GM12878 (cell line): ENCODE data around the gene LMO7. TPM values are rescaled to one million over a fixed set of nuclear protein-coding genes. Genes with fewer than 3 reads are reported as not detected.

ENCODE experiments used
- ATAC-seq: fragments of 200-7000 bp; cut with Tn5 transposase; 3 replicates; pipeline ENCODE4 v1.9.1; 2020; ENCODE audit warnings: mild to moderate bottlenecking, moderate library complexity
- BruUV-seq: library from RNA; stranded (reverse); fragments of 400-500 nt; replicated peaks from 2 replicates; lab custom pipeline; 2021; lab: Mats Ljungman, UMichigan
- CTCF ChIA-PET: fragments of 300-600 bp; sonication (Branson Sonifier 250); formaldehyde crosslinking; extraction: SDS; loops from one replicate; lab custom pipeline; 2021; ENCODE audit warnings: inconsistent platforms; lab: Yijun Ruan, JAX
- POLR2A ChIA-PET: fragments of 350-600 bp; formaldehyde crosslinking; extraction: SDS; loops from one replicate; lab custom pipeline; 2021; ENCODE audit warnings: inconsistent platforms; lab: Charles Lee
- RAD21 ChIA-PET: fragments of 300-600 bp; sonication (Branson Sonifier 250); formaldehyde crosslinking; loops from one replicate; lab custom pipeline; 2023; ENCODE audit warnings: antibody characterized with exemption; ENCODE audit not compliant: unreplicated experiment; lab: Charles Lee
- SMC1A ChIA-PET: fragments of 300-600 bp; sonication (Branson Sonifier 250); formaldehyde crosslinking; loops from one replicate; lab custom pipeline; 2023; ENCODE audit not compliant: unreplicated experiment, uncharacterized antibody; lab: Charles Lee
- DNase-seq: peaks from one replicate; pipeline ENCODE4 v3.0.0-alpha.2; 2011; ENCODE audit warnings: low read depth, low spot score
- FAIRE-seq: peaks from 3 replicates; lab custom pipeline; 2011; peaks lifted over from hg19 to GRCh38; lab: Jason Lieb, UNC
- H2AFZ ChIP-seq: 2 replicates; pipeline ENCODE4 v1.6.0; 2011; ENCODE audit warnings: low read depth, low read length, control low read depth; ENCODE audit not compliant: control insufficient read depth
- H3K27ac ChIP-seq: 2 replicates; pipeline ENCODE4 v1.5.1; 2011; ENCODE audit warnings: control low read depth; ENCODE audit not compliant: control insufficient read depth, insufficient read depth
- H3K27me3 ChIP-seq, 2 experiments: replicated peaks in 1 of 2; 2 replicates each; pipeline versions ENCODE4 v1.6.0 to v1.6.1; 2011; ENCODE audit warnings: low read length in 1 of 2; ENCODE audit not compliant: control insufficient read depth in 2 of 2, insufficient read depth in 2 of 2
- H3K36me3 ChIP-seq, 2 experiments: 2 replicates each; pipeline ENCODE4 v1.5.1; 2011; ENCODE audit warnings: low read length in 1 of 2; ENCODE audit not compliant: control insufficient read depth in 2 of 2, insufficient read depth in 2 of 2
- H3K4me1 ChIP-seq: 2 replicates; pipeline ENCODE4 v1.6.1; 2011; ENCODE audit warnings: mild to moderate bottlenecking, low read length, moderate library complexity, mixed read lengths; ENCODE audit not compliant: control insufficient read depth, insufficient read depth
- H3K4me2 ChIP-seq: 2 replicates; pipeline ENCODE4 v1.6.0; 2011; ENCODE audit warnings: control low read depth; ENCODE audit not compliant: control insufficient read depth, insufficient read depth
- H3K4me3 ChIP-seq: fragments of 200-600 bp; sonication (generic); 2 replicates; pipeline ENCODE4 v1.5.1; 2016
- H3K79me2 ChIP-seq: 2 replicates; pipeline ENCODE4 v1.6.0; 2011; ENCODE audit warnings: low read length; ENCODE audit not compliant: control insufficient read depth, insufficient read depth
- H3K9ac ChIP-seq: 2 replicates; pipeline ENCODE4 v1.8.0; 2011; ENCODE audit warnings: low read length, control low read depth, mixed read lengths; ENCODE audit not compliant: control insufficient read depth, insufficient read depth
- H3K9me3 ChIP-seq: replicated peaks from 3 replicates; pipeline ENCODE4 v1.5.1; 2011; ENCODE audit warnings: mild to moderate bottlenecking, low read length; ENCODE audit not compliant: control insufficient read depth, insufficient read depth
- H4K20me1 ChIP-seq: 2 replicates; pipeline ENCODE4 v1.6.0; 2011; ENCODE audit not compliant: control insufficient read depth, insufficient read depth
- PML ChIP-seq: IDR thresholded peaks from 2 replicates; pipeline ENCODE4 v1.6.1; 2012; ENCODE audit warnings: low read length, inconsistent platforms
- SMC3 ChIP-seq: IDR thresholded peaks from 2 replicates; pipeline ENCODE4 v1.6.1; 2011; ENCODE audit warnings: low read length, improper control_type of control experiment, borderline replicate concordance
- WGBS: methylation state at CpG from one replicate; pipeline ENCODE4 v1.1.6; 2016; ENCODE audit warnings: low lambda C conversion rate; ENCODE audit not compliant: insufficient replicate concordance, insufficient coverage; ENCODE audit errors: missing lambda C conversion rate; 5-methylcytosine and 5-hydroxymethylcytosine counted together
- in situ Hi-C: fragments of 300-500 bp; cut with MboI; formaldehyde crosslinking; loops from 9 replicates; pipeline ENCODE4 v1.14.3; 2018; ENCODE audit warnings: mixed read lengths
- intact Hi-C: fragments of 100-400 bp; cut with micrococcal nuclease; formaldehyde crosslinking; loops from one replicate; pipeline ENCODE4 v1.14.2; 2022; ENCODE audit not compliant: unreplicated experiment
- polyA plus RNA-seq, 11 experiments: library from polyadenylated mRNA; depleted of rRNA in 4 of 11; unstranded in 6 of 11; stranded (reverse) in 5 of 11; fragments of >200 nt; fragmentation: Nextera tagmentation in 4 of 11; fragmentation: Illumina TruSeq in 1 of 11; extraction: Ambion mirVana in 4 of 11; extraction: Trizol in 1 of 11; gene quantifications; 1 replicate in 1 of 11; 2 replicates in 10 of 11; pipeline versions ENCODE4 v1.2.1 to v1.2.3, GENCODE V29; 2011 to 2016; ENCODE audit warnings: inconsistent platforms in 2 of 11, missing spikeins in 2 of 11, low read depth in 1 of 11
- total RNA-seq, 4 experiments: library from RNA; depleted of rRNA in 3 of 4; stranded (reverse); fragments of >200 nt in 3 of 4; fragmentation: Illumina TruSeq in 1 of 4; extraction: Trizol in 1 of 4; gene quantifications; 2 replicates each; pipeline versions ENCODE4 v1.2.1 to v1.2.3, GENCODE V29; 2013 to 2021
- TF ChIP-seq, protein P1 (sequence below): fragments of 450-650 bp; IDR thresholded peaks from 2 replicates; pipeline ENCODE4 v1.6.1; 2016; ENCODE audit warnings: mild to moderate bottlenecking

Gene LMO7
- total and polyA plus RNA-seq, 10 of the 15 experiments (the other 5 are each of a cell fraction or from before 2014, with no cell fraction given) = 8.5 to 67.8 (median 36.8) TPM

GRCh38 chr13:75818968-75819225, 182.8 kb downstream of the LMO7 start:
- TF ChIP-seq, protein P1, sequence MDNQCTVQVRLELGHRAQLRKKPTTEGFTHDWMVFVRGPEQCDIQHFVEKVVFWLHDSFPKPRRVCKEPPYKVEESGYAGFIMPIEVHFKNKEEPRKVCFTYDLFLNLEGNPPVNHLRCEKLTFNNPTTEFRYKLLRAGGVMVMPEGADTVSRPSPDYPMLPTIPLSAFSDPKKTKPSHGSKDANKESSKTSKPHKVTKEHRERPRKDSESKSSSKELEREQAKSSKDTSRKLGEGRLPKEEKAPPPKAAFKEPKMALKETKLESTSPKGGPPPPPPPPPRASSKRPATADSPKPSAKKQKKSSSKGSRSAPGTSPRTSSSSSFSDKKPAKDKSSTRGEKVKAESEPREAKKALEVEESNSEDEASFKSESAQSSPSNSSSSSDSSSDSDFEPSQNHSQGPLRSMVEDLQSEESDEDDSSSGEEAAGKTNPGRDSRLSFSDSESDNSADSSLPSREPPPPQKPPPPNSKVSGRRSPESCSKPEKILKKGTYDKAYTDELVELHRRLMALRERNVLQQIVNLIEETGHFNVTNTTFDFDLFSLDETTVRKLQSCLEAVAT = no peak
- no peak for TF ChIP-seq PML
- intact Hi-C loops = no loop called here
- ChIA-PET SMC1A (interaction anchor here (1.9 kb wide), 1 partner anchor 9 kb away, joined by 5 read pairs; no protein-coding TSS in a partner anchor), RAD21 (no interaction called here), CTCF (no interaction called here), POLR2A (no interaction called here)
- no peak overlapping the region for H3K9ac ChIP-seq
- H3K36me3 ChIP-seq = peaks cover 0 to 4% of the 10 kb centered on the region in 2 experiments; a peak in 1 of 4 replicates
- no peak for DNase-seq
- 84% methylated on average over 5 of the region's 5 CpGs for WGBS
- H4K20me1 ChIP-seq = no peaks in the 10 kb centered on the region
- no peaks in the 10 kb centered on the region for H3K9me3 ChIP-seq
- H3K79me2 ChIP-seq = no peaks in the 10 kb centered on the region
- FAIRE-seq = no peak
- H2AFZ ChIP-seq = no peak overlapping the region
- no peaks in the 10 kb centered on the region for H3K4me1 ChIP-seq
- H3K27me3 ChIP-seq = no peaks in the 10 kb centered on the region
- BruUV-seq = no TSS peak
- H3K27ac ChIP-seq = no peak overlapping the region
- in situ Hi-C loops = no loop called here
- H3K4me3 ChIP-seq = no peak overlapping the region
- ATAC-seq = no peak
- no peak overlapping the region for H3K4me2 ChIP-seq

DNA sequence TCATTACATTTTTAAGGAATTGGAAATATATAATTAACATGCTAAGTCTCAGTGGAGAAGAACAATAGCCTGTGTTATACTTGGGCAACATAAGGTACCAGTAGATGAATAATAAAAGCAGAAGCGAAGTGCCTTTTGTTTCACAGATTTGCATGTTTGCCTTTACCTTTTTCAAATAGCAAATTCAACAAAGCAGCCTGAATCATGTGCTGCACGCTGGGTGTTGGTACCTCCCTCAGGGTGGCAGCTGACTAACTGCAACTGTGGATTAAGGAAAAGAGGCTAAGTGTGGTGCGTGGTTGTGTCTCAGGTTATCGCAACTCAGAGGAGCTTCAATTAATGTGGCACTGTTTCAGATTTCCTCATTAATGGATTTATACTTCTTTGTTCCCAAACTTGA, 189.0 kb downstream of the LMO7 start:
- no peak for TF ChIP-seq SMC3
- TF ChIP-seq, all 136 proteins: peak for 0
- BruUV-seq = no TSS peak
- no peaks in the 10 kb centered on the region for H3K9me3 ChIP-seq
- peaks cover 0 to 4% of the 10 kb centered on the region in 2 experiments; a peak in 3 of 4 replicates for H3K36me3 ChIP-seq
- ChIA-PET CTCF (interaction anchor here (0.9 to 1.0 kb wide), 2 partner anchors 22 to 647 kb away, joined by 3 read pairs; no protein-coding TSS in a partner anchor), SMC1A (interaction anchor here (0.6 to 1.2 kb wide), 4 partner anchors 11 to 145 kb away, joined by 3 to 4 read pairs (median 3); no protein-coding TSS in a partner anchor), POLR2A (no interaction called here), RAD21 (no interaction called here)
- WGBS = 98% methylated on average over 4 of the region's 4 CpGs
- H3K9ac ChIP-seq = no peak overlapping the region
- H3K4me1 ChIP-seq = no peaks in the 10 kb centered on the region
- ATAC-seq (no peak), DNase-seq (no peak), FAIRE-seq (no peak)
- H3K27ac ChIP-seq = no peak overlapping the region
- H3K4me2 ChIP-seq = no peak overlapping the region
- in situ Hi-C loops = no loop called here
- no peaks in the 10 kb centered on the region for H4K20me1 ChIP-seq
- no peaks in the 10 kb centered on the region for H3K27me3 ChIP-seq
- H3K79me2 ChIP-seq = no peaks in the 10 kb centered on the region
- intact Hi-C loops = no loop called here
- H3K4me3 ChIP-seq = no peak overlapping the region
- H2AFZ ChIP-seq = no peak overlapping the region
